Stimulated activated CD4-positive, alpha-beta T cell treated with anti-CD3 and anti-CD28 coated beads, Interleukin-4, amount 100 ng/mL, for 1 hour (primary cell): ENCODE results near the gene SMAD4.
"Not testable (repeated sequence)": the region's sequence is repeated elsewhere in the genome, so short reads cannot be mapped to it uniquely, and the experiment has no call there.

Source experiments
- DNase-seq: peaks from one replicate; pipeline ENCODE4 v3.0.0-alpha.2; 2020

Gene SMAD4

GRCh38 chr18:51074605-51075004 lies 44.6 kb downstream of the SMAD4 start:
- DNase-seq: no peak

- DNase-seq: no peak
These were observed 46.5 kb downstream of the SMAD4 start for GRCh38 chr18:51076503-51076902.

- no peak for DNase-seq
These were observed 47.2 kb downstream of the SMAD4 start for GRCh38 chr18:51077217-51077616.

- no peak for DNase-seq
These were observed 48.0 kb downstream of the SMAD4 start for GRCh38 chr18:51078026-51078425.

GRCh38 chr18:51082571-51083267 lies 52.7 kb downstream of the SMAD4 start:
- no peak for DNase-seq

- no peak for DNase-seq
These were observed 53.4 kb downstream of the SMAD4 start for GRCh38 chr18:51083398-51083797.

- DNase-seq: no peak
These were observed 58.4 kb downstream of the SMAD4 start for GRCh38 chr18:51088410-51088809.

GRCh38 chr18:51089691-51090090 lies 59.7 kb downstream of the SMAD4 start:
- no peak for DNase-seq

- no peak for DNase-seq
These were observed 61.3 kb downstream of the SMAD4 start for GRCh38 chr18:51091270-51091669.

- DNase-seq: no peak
These were observed 62.1 kb downstream of the SMAD4 start for GRCh38 chr18:51092117-51092516.

- not testable (repeated sequence) for DNase-seq
These were observed 63.0 kb downstream of the SMAD4 start for GRCh38 chr18:51092967-51093366.

- no peak for DNase-seq
These were observed 67.2 kb downstream of the SMAD4 start for GRCh38 chr18:51097021-51097822.

- no peak for DNase-seq
These were observed 68.1 kb downstream of the SMAD4 start for GRCh38 chr18:51098082-51098481.

- no peak for DNase-seq
These were observed 68.5 kb downstream of the SMAD4 start for GRCh38 chr18:51098513-51098912.

- no peak for DNase-seq
These were observed 70.5 kb downstream of the SMAD4 start for GRCh38 chr18:51100385-51101120.

GRCh38 chr18:51107082-51107481 lies 77.1 kb downstream of the SMAD4 start:
- DNase-seq: no peak

GRCh38 chr18:51107598-51108305 lies 77.7 kb downstream of the SMAD4 start:
- DNase-seq: no peak

- DNase-seq: no peak
These were observed 78.3 kb downstream of the SMAD4 start for GRCh38 chr18:51108330-51108729.

- peak; percentile 75 for DNase-seq
These were observed 80.2 kb downstream of the SMAD4 start for GRCh38 chr18:51110073-51110797.

GRCh38 chr18:51111633-51112355 lies 81.8 kb downstream of the SMAD4 start:
- not testable (repeated sequence) for DNase-seq

GRCh38 chr18:51116996-51117395 lies 87.0 kb downstream of the SMAD4 start:
- DNase-seq: not testable (repeated sequence)

- DNase-seq: not testable (repeated sequence)
These were observed 89.5 kb downstream of the SMAD4 start for GRCh38 chr18:51119561-51119960.
